HG02840 (cell line): ENCODE results near the gene MUC5AC.
"Not testable (repeated sequence)": the region's sequence is repeated elsewhere in the genome, so short reads cannot be mapped to it uniquely, and the experiment has no call there.

Experiments used
- ATAC-seq: cut with Tn5 transposase; IDR thresholded peaks from one replicate; pipeline ENCODE4 v1.9.1; 2021; ENCODE audit warnings: mild to moderate bottlenecking, moderate library complexity, moderate number of reproducible peaks; ENCODE audit not compliant: unreplicated experiment, low FRiP score

MUC5AC gene

GRCh38 chr11:1157645-1158591 lies at the start of gene MUC5AC:
Gene MUC5AC (plus strand): TSS chr11:1157953. CDS start chr11:1158000, 47 bp downstream.
- ATAC-seq = no peak

GRCh38 chr11:1108246-1108900 lies 49.4 kb upstream of the MUC5AC start:
- no peak for ATAC-seq

- ATAC-seq = no peak
Measured at GRCh38 chr11:1109101-1109917, 48.4 kb upstream of the MUC5AC start.

- no peak for ATAC-seq
Measured at GRCh38 chr11:1109918-1110705, 47.6 kb upstream of the MUC5AC start.

GRCh38 chr11:1111545-1112212 lies 46.1 kb upstream of the MUC5AC start:
- ATAC-seq = no peak

GRCh38 chr11:1112351-1113191 lies 45.2 kb upstream of the MUC5AC start:
- ATAC-seq = no peak

DNA sequence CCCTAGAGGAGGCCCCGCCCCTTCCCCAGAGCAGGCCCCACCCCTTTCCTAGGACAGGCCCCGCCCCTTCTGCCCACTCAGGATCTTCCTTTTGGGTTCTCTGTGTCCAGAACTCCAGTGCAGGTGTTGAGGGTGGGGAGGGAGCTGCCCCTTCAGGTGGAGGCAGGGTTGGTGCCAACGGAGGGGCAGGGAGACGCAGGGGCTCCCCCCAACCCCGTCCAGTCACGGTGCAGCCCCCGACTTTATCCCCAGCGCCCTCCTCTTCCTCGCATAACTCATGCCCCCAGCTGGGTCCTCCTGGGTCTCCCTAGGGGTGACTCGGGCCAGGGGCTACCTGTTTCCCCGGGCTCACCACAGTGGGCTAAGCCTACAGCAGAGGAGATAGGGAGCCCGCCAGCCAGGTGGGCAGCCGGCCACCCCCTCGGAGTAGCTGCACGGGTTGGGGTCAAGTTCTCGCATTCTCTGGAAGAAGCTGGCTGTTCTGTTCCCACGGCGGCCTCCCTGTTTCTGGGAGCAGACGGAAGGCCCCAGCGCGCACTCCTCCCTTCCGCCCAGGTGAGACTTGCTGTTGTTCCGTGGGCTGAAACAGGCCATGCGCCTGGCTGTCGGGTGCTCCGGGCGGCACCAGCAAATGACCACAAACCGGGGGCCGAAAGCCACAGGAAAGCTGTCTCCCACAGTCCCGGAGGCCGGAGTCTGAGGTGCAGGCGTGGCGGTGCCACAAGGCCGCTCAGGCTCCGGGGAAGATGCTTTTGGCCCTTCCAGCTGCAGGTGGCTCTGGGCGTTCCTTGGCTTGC lies 44.1 kb upstream of the MUC5AC start:
- ATAC-seq = no peak

GRCh38 chr11:1115292-1115691 lies 42.5 kb upstream of the MUC5AC start:
- ATAC-seq = not testable (repeated sequence)

- no peak for ATAC-seq
Measured at GRCh38 chr11:1116104-1116503, 41.6 kb upstream of the MUC5AC start.

GRCh38 chr11:1116666-1117390 lies 40.9 kb upstream of the MUC5AC start:
- ATAC-seq = no peak

GRCh38 chr11:1117992-1118391 lies 39.8 kb upstream of the MUC5AC start:
- no peak for ATAC-seq

- ATAC-seq = no peak
Measured at GRCh38 chr11:1118755-1119603, 38.8 kb upstream of the MUC5AC start.

DNA sequence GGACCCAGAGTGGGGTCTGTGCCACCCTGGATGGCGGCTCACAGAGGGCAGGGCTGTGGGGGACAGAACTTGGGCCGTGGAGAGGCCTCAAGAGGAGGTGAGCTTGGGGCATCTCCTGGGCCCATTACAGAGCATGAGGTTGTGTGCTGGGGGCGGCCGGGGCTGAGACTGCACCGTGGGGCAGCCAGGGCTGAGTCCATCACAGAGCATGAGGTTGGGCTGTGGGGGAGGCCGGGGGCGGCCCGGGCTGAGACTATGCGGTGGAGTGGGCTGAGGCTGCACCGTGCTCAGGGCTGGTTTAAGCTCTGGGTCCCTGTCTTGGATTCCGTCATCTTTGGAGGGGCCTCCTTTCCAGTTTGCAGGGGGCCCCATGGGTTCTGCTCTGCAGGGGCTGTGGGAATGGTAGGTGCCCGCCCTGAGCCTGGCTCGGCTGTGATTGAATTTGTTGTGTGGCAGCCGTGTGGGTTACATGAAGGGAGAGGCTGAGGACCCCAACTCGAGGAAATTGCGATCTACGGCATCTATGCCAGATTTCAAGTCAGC lies 38.1 kb upstream of the MUC5AC start:
- no peak for ATAC-seq

GRCh38 chr11:1120532-1121330 lies 37.0 kb upstream of the MUC5AC start:
- ATAC-seq = no peak

- no peak for ATAC-seq
Measured at GRCh38 chr11:1121331-1121812, 36.4 kb upstream of the MUC5AC start.
